ENCODE results near the gene ELMO1. TPM values are rescaled to one million over a fixed set of nuclear protein-coding genes. Genes with fewer than 3 reads are reported as not detected.

ELMO1 gene
- total RNA-seq, 1 donor from 2014 or later, result 59.9 TPM

DNA sequence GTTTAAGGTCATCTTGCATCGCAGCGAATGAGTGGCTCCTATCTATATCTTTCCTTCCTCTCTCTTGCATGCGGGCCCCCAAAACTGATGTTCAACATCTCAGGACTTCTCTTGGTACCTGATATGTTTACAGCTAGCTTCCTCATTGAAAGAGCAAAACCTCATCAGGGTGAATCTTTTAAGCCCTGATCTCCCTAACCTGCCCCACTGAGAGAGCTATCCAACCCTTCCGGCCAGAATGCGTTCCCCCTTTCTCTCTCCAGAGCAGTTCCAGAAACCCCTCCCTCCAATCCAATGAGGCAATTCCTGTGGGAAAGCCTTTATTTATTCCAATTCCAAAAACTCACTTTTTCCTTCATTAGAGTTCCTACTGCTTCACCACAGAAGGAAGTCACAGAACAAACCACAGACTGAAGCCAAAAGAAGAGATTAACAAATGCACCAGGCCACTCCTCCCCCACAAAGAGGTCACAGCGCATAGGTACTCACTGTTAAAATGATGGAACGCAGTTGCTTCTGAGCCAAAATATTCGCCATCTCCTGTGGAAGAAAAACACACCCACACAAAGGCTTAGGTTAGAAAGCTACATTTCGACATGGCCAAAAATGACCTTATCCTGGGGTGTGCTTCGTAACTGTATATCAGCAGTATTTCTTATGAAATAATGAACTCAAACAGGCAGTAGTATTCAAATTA, 232.4 kb downstream of the ELMO1 start:
- DNase-seq, result peak; percentile 48

DNA sequence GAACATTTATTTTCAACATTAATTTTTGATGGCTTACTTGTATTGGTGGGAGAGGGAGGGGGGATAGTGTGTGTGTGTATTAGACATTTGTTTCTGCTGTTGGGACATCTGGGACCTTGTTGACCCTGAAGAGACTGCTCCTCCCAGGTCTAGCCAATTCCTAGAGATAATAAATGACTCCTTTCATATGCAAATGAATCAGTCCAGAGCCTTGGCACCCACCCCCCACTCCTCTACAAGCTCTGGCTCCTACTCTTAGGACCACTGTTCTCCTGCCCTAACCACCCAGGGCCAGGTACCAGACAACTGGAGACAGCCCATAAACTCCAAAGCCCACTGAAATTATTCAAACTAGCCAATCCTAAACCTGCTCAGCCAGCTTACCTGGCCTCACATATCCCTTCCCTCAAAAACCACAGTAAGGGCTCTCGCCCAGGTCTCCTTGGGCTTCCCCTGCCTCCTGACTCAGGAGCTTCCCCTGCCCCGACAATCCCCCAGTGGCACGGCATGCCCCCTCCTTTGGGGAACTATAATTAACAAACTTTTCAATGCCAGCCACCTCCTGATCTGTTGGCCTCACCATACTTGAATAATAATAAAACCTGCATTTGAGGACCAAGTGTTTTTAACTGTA, 233.3 kb downstream of the ELMO1 start:
- no peak for DNase-seq

DNA sequence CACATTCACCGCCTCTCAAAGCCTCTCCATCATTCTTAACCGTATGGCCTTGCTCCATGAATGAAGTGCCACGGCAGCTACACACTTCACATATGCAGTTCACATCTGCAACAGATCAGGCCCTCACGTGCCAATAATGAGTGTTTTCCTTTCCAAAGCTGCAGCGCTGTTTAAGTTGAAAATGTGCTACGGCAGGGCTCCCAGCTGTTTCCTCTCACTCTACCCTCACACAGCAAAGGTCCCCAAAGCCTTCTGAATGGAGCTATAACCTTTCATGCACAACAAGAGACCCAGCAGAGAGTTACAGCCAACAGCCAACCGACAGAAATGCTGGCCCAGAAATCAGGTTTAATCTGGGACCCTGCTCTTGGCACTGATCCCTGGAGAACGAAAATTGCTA, 236.1 kb downstream of the ELMO1 start:
- DNase-seq, result peak; percentile 95

DNA sequence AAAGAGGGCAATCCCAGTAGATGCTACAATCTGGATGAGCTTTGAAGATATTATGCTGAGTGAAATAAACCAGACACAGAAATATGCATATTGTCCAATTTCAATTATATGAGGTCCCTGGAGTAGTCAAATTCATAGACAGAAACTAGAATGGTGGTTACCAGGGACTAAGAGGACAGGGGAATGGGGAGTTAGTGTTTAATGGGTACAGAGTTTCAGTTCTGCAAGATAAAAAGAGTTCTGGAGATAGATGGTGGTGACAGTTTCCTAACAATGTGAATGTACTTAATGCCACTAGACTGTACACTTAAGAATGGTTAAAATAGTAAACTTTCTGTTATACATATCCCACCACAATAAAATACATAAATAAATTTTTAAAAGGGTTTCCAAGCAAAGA, 236.6 kb downstream of the ELMO1 start:
- no peak for DNase-seq

DNA sequence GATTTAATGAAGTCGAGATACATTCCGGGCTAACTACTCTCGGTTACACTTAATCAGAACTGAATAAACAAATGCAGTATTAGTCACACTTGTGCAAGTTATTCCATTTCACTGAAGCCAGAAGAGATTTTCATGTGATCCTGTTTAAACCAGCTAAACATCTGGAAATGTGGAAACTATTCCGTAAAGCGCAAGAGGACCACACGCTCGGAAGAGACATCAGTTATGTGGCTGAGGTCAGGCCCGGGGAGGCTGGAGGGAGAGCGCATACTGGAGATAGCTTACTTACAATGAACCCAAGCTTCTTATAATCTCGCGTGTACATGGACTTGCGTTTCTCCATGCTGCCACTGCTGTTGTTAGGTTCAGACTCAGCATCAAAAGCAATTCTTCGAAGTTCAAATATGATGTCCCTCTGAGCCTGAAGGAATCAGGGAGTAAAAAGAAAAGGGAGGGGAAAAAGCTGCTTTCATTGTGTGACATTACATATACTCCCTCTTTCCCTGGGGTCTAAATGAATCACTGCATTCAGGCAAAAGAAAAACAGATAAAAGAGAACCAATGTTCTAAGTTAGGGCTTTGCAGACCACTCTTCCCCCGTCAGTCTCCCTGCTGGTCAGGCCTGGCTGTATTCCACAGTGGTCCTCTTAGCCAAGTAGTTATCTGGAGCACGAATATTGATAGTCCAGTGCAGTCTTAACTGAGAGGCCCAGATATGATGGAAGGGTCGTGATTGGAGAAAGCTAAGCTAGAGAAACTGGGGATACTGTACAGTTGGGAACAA, 237.4 kb downstream of the ELMO1 start:
- peak; percentile 92 for DNase-seq

DNA sequence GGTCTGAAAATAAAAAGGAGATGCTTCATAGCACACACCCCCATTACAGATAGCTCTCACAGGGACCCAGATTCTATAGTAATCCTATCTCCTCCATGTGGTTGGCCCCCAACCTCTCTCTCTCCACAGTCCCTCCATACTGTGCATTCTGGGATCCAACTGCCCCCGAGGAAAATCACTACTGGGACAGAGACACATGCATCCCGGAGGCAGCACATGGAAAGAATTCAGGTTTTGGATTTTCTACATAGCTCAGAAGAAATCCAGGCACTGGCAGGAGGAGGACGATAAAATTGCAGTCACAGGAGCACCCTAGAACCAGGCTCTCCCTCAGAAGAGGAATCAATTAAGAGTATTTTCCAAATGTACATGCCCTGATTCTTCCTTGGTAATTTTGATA, 239.5 kb downstream of the ELMO1 start:
- DNase-seq, result no peak

DNA sequence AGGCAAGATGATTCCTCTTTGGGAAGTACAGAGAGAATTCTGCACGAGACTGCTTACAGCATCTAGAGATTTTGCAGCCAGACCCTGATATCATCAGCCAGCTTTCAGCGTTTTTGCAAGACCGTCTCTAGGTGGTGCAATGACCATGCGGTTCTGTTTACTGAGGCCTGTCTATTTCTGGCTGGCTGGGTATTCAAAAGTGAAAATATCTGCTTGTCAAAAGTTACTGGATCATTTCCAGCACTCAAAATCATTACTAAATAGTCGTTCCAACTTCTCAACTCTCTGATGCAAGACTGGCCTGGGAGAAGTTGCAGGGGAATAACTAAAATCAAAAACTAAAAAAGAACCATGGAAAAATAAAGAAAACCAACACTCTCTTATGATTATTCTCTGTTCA, 240.1 kb downstream of the ELMO1 start:
- peak; percentile 96 for DNase-seq

DNA sequence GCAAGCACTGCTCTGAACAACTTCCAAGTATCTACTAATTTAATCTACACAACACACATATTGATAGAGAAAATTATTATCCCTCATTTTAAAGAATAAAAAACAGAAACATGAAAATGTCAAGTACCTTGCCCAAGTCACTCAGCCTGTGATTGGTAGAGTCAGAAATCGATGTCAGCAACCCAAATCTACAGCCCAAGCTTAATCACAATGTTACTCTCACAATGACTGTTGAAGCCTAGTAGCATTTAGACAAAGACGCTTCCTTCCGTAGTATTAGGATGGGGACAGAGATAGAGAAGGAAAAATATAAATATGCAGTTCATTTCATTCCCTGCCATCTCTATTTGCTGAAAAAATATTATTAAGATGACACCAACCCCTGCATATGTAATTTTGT, 242.5 kb downstream of the ELMO1 start:
- no peak for DNase-seq

DNA sequence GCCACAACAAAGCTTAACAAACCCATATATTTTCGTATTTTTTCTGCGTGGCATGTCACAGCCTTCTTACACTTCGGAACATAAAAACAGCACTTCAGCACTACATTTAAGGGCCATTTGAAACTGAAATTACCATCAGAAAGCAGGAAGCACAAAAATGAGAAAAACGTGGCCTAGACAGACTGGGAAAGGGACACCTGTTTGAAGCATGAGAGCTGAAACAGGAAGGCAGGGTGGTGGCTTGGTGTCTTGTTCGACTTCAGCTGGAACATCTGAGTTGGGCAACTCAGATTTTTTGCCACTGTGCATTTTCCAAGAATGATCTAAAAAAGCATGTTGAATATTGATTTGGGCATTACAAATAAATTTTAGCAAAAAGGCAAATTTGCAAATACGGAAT, 243.2 kb downstream of the ELMO1 start:
- DNase-seq, result no peak

DNA sequence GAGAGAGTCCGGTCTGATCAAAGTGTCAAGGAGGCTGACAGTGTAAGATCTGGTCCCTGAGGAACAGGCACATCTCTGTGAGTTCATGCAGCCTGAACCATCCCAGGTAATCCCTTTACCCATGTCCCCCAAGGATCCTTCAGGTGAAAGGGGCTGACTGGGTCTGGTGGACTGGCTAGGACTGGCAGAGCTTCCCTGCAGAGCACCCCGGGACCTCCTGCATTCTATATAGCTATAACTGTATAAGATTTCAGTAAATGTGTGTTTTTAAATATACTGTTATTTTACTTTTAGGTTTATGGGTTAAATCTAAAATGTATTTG, 246.8 kb downstream of the ELMO1 start:
- no peak for DNase-seq

DNA sequence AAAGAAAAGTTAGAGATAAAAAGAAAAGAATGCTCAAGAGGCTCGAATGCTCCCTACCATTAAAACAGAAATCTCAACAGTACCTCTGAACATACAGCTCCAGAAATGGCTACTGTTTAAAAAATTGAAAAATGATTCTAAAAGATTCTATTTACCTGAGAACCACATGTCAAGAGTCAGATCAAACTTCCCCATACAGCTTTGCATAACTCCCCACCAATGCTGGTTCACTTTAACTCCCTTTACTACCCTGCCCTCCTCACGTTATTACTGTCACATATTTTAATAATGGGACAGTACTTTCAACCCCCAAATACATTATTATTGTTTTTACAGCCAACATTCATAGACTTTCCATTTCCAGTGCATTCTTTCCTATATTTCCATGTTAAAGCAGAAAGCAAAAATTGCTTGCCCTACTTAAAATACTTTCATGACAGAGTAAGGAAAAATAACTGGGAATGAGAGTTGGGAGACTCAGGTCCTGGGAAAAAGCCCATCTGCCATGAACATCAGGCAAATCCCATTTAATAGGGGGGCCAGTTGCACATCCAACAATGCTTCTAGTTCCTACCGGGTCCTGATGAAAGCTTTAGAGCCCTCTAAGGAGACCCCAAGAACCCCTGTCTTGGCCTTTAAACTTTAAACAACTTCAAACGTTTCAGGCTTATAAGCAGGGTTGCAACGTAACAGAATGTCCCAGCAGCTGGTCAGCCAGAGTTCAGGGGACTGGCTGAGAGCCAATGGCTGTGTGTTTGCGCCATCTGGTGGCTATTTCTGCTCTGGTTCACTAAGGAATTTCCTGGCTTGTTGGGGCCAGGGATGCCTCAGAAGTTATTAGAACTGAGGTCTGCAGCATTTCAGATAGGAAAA, 247.4 kb downstream of the ELMO1 start:
- peak; percentile 95 for DNase-seq

DNA sequence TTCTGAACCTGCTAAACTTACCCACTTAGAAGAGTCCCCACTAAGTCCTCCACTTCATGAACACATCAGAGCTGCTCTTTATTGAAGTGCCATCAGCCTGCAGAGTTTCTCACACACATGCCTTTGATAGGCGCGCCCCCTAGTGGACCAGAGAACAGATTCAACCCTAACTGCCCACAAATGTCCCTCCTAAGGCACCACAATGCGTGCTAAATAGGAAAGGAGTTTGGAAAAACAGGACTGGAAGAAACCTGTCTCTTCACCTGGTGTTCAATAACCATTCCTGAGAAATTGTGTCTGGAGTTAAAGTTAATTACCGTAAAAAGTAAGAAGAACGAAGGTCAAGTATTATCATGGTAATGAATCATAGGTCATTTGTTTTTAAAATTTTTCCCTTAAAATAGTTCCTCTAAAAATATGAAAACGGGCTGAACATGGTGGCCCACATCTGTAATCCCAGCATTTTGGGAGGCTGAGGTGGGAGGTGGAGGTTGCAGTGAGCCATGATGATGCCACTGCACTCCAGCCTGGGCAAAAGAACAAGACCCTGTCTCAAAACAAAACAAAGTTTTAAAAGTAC, 249.7 kb downstream of the ELMO1 start:
- DNase-seq, result peak; percentile 94

DNA sequence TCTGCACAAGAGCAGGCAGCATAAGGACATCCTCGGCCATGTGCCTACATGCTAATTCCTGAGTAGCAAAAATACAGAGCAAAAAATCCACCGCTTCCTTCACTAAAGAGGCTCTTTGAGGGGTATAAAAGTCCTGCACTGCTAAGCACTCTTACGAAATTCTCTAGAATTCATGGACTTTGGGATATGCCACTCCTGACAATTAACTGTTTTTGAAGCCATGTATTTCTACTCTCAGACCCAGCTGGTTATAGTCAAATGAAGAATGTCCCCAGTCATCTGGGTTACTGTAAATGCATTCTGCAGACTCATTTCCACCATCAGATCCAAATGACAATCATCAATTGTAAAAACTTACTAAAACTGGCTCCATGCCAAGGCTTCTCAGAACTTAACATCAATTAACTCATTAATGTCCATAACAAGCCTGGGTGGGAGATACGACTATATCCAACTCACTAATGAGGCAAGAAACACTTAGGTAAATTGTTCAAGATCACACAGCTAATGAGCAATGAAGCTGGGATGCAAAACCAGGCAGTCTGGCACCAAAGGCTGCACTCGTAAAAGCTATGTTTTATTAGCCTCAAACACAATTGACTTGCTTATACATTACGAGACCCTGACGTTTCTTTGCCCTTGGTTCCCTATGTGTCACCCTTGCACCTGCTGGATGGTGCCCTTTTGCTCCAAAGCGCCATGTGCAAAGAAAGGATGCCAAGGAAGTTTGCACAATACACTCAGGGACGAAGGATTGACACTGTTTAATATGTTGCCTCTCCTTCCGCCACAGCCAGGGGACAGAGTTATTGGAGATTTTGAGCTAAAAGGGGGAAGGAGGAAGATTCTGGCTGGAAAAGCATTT, 250.4 kb downstream of the ELMO1 start:
- no peak for DNase-seq

DNA sequence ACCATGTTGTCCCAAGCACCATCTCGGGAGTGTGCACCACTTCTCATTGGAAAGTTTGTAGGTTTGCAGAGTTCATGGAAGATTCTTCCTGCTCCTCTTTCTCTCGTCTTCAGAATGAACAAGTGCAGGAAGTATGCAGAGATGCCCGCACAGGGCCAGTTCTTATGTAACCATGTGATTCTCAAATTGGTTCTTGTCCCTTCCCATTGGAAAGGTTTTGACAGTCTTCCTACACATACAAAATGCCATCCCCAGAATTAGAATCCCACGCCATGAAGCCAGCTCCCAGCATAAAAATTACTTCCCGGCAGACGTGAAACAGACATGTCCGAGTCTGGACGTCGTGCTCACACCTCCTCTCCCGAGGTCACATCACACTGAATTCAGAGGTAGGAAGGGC, 251.6 kb downstream of the ELMO1 start:
- no peak for DNase-seq

DNA sequence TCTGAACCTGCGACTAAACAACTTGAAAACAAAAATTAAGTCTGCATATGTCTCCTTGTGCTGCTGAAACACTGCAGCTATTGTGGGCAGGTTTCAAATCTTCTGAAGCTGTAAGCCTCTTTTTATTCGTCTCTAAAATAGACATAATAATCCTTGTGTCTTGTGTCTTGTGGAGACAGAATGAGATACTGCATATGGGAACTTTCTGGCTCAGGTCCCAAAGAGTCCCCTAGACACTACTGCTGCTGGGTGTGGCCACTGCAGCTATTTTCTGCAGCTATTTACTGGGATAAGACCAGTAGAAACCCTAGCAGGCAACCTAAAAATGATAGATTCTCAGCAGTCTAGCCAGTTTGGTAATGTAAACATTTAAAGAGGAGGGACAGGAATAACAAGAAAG, 252.0 kb downstream of the ELMO1 start:
- peak; percentile 76 for DNase-seq

DNA sequence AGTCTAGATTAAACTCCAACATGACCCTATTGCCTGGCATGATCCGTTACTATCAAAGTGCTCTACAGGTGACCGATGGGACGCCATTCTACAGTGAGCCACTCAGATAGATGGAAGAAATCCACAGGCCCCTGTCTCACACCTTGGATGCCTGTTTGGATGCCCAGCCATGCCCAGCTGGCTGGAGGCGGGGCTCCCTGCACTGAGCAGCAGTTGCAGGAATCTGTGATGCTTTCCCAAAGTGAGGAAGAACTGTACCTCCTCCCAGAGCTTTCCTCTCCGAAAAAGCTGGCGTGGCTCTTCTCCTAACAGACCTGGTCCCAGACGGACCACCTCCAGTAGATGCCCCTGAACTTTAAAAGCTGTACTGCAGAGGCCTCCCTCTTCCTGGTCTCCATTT, 253.3 kb downstream of the ELMO1 start:
- DNase-seq, result no peak

DNA sequence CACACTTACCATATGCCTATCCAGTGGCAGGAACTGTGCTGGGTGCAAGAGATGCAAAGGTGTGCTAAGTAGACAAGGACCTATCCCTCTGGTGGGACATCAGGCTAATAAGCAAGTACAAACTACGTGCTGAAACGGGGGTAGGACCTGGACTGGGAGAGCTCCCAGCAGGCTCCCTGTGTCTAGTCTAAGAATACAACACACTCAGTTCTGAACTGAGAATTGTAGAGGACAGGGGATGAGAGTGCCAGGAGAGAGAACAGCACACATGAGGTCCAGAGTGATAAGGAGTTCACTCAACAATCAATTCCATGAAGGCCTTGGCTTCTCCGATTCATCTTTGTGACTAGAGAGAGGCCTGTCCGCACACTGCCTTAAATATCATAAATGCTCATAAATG, 253.7 kb downstream of the ELMO1 start:
- DNase-seq, result no peak

DNA sequence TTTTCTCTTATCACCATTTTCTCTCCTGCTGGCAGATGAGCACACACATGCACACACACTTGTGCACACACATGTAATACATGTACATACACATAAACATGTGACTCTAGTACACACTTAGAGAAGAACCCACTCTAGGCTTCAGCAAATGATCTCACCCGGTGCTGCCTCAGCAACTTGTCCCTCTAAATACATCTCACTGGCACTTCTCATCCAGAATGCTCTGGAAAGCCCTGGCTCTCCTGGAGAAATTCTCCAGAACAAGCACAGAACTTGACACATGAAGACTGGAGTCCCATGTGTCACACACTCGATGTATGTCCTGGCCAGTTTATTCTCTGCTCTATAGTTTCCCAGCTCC, 254.9 kb downstream of the ELMO1 start:
- no peak for DNase-seq

DNA sequence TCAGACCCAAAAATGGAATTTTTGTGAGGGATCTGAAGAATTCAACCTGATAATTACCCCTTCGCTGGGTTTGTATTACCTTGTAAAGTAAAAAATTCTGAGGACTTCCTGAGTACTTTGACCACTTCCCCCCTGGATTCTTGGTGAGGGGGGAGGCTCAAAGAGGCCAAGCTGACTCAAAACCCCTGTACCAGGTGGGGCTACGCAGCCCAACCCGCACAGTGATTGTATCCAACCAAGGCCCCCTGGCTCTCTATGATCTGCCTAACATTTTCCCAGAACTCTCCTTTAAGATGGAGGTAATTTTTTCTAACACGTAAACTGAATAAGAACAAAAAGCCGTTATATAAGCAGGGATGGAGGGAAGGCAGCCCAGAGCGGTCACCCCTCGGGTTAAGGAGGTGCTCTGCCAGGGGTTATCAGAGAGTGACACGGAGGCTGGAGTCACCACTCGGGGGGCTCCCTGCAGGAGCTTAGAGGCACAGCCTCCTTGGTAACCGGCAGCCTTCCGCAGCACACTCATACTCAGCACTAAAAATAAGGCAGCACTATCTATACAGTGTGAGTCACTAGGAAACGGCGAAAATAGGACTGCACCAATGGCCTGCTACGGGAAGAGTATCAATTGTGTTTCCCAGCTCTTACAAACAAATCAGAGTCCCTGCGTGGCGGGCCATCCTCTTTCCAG, 255.4 kb downstream of the ELMO1 start:
- DNase-seq, result no peak

DNA sequence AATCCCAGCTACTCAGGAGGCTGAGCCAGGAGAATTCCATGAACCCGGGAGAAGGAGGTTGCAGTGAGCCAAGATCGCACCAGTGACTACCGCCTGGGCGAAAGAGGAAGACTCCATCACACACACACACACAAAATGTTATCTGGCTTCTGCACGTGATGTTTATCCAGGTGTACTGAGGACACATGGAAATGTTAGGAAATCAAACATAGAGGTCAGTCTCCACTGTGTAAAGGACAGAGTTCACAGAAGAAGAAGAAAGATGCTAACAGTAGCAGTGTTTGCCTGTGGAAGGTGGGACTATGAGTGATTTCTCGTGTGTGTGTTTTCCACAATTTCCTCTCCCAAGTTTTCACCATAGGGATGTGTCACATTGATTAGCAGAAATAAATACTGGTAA, 256.9 kb downstream of the ELMO1 start:
- no peak for DNase-seq

DNA sequence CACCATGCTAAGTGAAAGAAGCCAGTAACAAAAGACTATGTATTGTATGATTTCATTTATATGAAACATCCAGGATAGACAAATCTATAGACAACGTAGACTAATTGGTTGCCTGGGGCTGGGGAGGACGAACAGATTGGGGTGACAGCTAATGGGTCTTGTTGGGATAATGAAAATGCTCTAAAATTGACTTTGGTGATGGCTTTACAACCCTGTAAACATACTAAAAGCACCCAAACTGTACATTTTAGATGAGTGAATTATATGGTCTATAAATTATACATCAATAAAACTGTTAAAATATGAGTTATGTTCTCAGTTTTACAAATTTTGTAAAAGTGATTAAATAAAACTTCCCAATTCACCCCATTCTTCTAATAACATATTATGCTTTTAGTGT, 261.5 kb downstream of the ELMO1 start:
- no peak for DNase-seq

Measured in tongue (tissue), 2 donors.